Measurements from ENCODE around the gene NOTUM. TPM values are rescaled to one million over a fixed set of nuclear protein-coding genes. Genes with fewer than 3 reads are reported as not detected.

The NOTUM gene
- total and polyA plus RNA-seq, 9 of the 15 experiments (the other 6 are each of a cell fraction or from before 2014, with no cell fraction given): 0.03 to 14.0 (median 4.1) TPM

DNA sequence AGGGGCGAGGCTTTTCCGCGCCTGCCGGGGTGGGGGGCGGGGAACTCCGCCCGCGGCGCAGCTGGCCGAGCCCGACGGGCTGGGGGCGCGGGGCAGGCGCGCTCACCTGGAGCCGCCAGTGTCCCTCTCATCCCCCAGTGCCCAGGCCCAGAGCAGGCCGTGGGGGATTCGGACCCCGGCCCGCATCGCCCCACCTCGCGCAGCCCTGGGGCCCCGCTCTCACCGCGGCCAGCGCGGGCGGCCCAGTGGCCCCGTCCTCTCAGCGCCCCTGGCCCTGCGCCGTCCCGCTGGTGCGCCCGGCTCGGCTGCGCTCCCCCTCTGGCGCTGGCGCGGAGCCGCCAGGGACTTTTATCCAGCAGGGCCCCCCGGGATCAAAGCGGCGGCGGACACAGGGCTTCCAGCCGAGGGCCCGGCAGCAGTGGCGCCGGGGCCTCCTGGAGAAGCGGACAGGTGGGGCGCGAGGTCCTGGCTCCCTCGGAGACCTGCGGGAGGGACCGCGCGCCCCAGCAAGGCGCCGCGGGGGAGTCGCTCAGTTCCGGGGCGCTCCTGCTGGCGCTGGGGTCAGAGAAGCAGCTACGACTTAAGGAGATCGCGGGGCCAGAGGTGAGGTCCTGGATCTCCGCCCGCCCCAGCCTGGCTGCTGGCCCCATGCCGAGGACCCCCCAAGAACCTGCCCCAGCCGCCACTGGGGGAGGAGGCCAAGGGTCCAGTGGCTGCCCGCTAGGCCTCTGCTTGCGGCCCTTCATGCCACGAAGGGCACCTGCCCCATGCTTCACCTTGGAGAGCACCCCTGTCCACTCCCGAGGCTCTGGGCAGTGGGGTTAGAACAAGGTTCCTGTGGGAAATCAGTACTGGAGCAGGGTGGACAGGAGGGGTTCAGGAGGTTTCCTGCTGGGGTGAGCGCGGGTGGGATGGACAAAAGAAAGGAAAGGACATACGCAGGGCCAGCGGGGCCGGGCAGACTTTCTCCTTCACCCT lies 823 bp upstream of the NOTUM start:
- intact Hi-C loops (cut with micrococcal nuclease): no loop called here
- H3K9ac ChIP-seq (ENCODE audit: insufficient read depth in 1 of 2, low read depth in 2 of 2, low read length in 2 of 2): peak overlapping the region in 1 of 2 experiments; percentile 85; a peak in 3 of 4 replicates
- ATAC-seq: peak; percentile 2; the same call in 2 of the 3 replicates
- H3K9me1 ChIP-seq (ENCODE audit: control insufficient read depth, insufficient read depth, low read length): no peaks in the 10 kb centered on the region
- peak overlapping the region; percentile 31 for H3K4me3 ChIP-seq
- H3K79me2 ChIP-seq (ENCODE audit: control insufficient read depth, insufficient read depth, low read length): peaks cover 20% of the 10 kb centered on the region
- peak overlapping the region; percentile 59; the same call in 1 of the 2 replicates for H2AFZ ChIP-seq (ENCODE audit: low read depth, low read length)
- H3K36me3 ChIP-seq (ENCODE audit: control insufficient read depth, insufficient read depth, low read length): peaks cover 6% of the 10 kb centered on the region; the same call in 2 of the 3 replicates
- H3K4me1 ChIP-seq (replicated peaks in 1 of 2; ENCODE audit: control insufficient read depth in 2 of 2, insufficient read depth in 2 of 2, low read length in 2 of 2): peaks cover 7 to 79% of the 10 kb centered on the region in 2 experiments; a peak in 4 of 5 replicates
- no peaks in the 10 kb centered on the region for H3K27me3 ChIP-seq (ENCODE audit: control insufficient read depth in 2 of 2, insufficient read depth in 2 of 2, low read length in 2 of 2)
- BruUV-seq (replicated peaks): no TSS peak
- peak overlapping the region; percentile 25; the same call in 1 of the 2 replicates for H3K4me2 ChIP-seq (ENCODE audit: insufficient read depth, low read length)
- POLR2A ChIA-PET: interaction anchor here (0.5 to 0.9 kb wide), 5 partner anchors 8 to 373 kb away, joined by 3 to 4 read pairs (median 3); no protein-coding TSS in a partner anchor
- in situ Hi-C loops (cut with MboI): no loop called here
- H3K27ac ChIP-seq (ENCODE audit: extremely low read depth, low read depth, low read length): no peak overlapping the region
- no peaks in the 10 kb centered on the region for H4K20me1 ChIP-seq (replicated peaks; ENCODE audit: control insufficient read depth, insufficient read depth, low read length)
- DNase-seq (ENCODE audit: extremely low read depth in 1 of 4, low spot score in 3 of 4): peak in 3 of 4 experiments; percentile 27 to 44 (median 42)
- WGBS (ENCODE audit: insufficient coverage, low coverage, missing lambda C conversion rate): 33% methylated on average over 31 of the region's 82 CpGs
- CTCF ChIA-PET (ENCODE audit: low intra/inter-chr PET ratio): interaction anchor here (0.5 to 5.2 kb wide), 5 partner anchors 16 to 193 kb away, joined by 3 to 103 read pairs (median 3); partner anchors contain the start of genes ASPSCR1, CENPX and LRRC45
- no peaks in the 10 kb centered on the region for H3K9me3 ChIP-seq (replicated peaks; ENCODE audit: control insufficient read depth, insufficient read depth, low read depth, low read length)
- no peak for FAIRE-seq
- TF ChIP-seq, protein P1, sequence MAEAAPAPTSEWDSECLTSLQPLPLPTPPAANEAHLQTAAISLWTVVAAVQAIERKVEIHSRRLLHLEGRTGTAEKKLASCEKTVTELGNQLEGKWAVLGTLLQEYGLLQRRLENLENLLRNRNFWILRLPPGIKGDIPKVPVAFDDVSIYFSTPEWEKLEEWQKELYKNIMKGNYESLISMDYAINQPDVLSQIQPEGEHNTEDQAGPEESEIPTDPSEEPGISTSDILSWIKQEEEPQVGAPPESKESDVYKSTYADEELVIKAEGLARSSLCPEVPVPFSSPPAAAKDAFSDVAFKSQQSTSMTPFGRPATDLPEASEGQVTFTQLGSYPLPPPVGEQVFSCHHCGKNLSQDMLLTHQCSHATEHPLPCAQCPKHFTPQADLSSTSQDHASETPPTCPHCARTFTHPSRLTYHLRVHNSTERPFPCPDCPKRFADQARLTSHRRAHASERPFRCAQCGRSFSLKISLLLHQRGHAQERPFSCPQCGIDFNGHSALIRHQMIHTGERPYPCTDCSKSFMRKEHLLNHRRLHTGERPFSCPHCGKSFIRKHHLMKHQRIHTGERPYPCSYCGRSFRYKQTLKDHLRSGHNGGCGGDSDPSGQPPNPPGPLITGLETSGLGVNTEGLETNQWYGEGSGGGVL (CRISPR knock-in tag; IDR thresholded peaks at IDR 0.05): no peak
- TF ChIP-seq, protein P2, sequence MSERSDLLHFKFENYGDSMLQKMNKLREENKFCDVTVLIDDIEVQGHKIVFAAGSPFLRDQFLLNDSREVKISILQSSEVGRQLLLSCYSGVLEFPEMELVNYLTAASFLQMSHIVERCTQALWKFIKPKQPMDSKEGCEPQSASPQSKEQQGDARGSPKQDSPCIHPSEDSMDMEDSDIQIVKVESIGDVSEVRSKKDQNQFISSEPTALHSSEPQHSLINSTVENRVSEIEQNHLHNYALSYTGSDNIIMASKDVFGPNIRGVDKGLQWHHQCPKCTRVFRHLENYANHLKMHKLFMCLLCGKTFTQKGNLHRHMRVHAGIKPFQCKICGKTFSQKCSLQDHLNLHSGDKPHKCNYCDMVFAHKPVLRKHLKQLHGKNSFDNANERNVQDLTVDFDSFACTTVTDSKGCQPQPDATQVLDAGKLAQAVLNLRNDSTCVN (CRISPR knock-in tag; IDR thresholded peaks at IDR 0.05): no peak
- TF ChIP-seq HNRNPUL1 (IDR thresholded peaks at IDR 0.05; ENCODE audit: low read length) (no peak), HMGN3 (IDR thresholded peaks at IDR 0.05; ENCODE audit: borderline replicate concordance, extremely low read depth, insufficient read length, low read depth, low read length) (peak; percentile 4), ZFP30 (CRISPR knock-in tag; IDR thresholded peaks at IDR 0.05; ENCODE audit: borderline replicate concordance) (no peak)
- TF ChIP-seq, protein P3, sequence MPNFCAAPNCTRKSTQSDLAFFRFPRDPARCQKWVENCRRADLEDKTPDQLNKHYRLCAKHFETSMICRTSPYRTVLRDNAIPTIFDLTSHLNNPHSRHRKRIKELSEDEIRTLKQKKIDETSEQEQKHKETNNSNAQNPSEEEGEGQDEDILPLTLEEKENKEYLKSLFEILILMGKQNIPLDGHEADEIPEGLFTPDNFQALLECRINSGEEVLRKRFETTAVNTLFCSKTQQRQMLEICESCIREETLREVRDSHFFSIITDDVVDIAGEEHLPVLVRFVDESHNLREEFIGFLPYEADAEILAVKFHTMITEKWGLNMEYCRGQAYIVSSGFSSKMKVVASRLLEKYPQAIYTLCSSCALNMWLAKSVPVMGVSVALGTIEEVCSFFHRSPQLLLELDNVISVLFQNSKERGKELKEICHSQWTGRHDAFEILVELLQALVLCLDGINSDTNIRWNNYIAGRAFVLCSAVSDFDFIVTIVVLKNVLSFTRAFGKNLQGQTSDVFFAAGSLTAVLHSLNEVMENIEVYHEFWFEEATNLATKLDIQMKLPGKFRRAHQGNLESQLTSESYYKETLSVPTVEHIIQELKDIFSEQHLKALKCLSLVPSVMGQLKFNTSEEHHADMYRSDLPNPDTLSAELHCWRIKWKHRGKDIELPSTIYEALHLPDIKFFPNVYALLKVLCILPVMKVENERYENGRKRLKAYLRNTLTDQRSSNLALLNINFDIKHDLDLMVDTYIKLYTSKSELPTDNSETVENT (CRISPR knock-in tag; IDR thresholded peaks at IDR 0.05): 0 out of 2 replicates have a peak, but pooled peaks have one; percentile 13
